ENCODE results near the gene ODF2L.

The ODF2L gene

GRCh38 chr1:86324130-86324822 is 71.8 kb downstream of the ODF2L start:
- no peak for TF ChIP-seq Cebpa-rat (IDR thresholded peaks at IDR 0.05)
- no peaks in the 10 kb centered on the region for H3K9me3 ChIP-seq
- H3K27me3 ChIP-seq = no peaks in the 10 kb centered on the region
- H3K4me2 ChIP-seq = no peak overlapping the region
- no peaks in the 10 kb centered on the region for H3K4me1 ChIP-seq
- H4K20me1 ChIP-seq = no peaks in the 10 kb centered on the region
- no peak overlapping the region for H3K9ac ChIP-seq
- no peaks in the 10 kb centered on the region for H3K36me3 ChIP-seq
- no peak overlapping the region for H3K27ac ChIP-seq
- H3K4me3 ChIP-seq = no peak overlapping the region

- no peaks in the 10 kb centered on the region for H4K20me1 ChIP-seq
- no peaks in the 10 kb centered on the region for H3K9me3 ChIP-seq
- H3K27ac ChIP-seq = no peak overlapping the region
- H3K27me3 ChIP-seq = no peaks in the 10 kb centered on the region
- no peak overlapping the region for H3K4me3 ChIP-seq
- no peak overlapping the region for H3K4me2 ChIP-seq
- no peak overlapping the region for H3K9ac ChIP-seq
- H3K36me3 ChIP-seq = no peaks in the 10 kb centered on the region
- H3K4me1 ChIP-seq = no peaks in the 10 kb centered on the region
- TF ChIP-seq Cebpa-rat (IDR thresholded peaks at IDR 0.05) = no peak
Measured at GRCh38 chr1:86322241-86322640, 73.9 kb downstream of the ODF2L start.

- Histone ChIP-seq H3K27ac (no peak overlapping the region), H3K27me3 (no peaks in the 10 kb centered on the region), H3K9me3 (no peaks in the 10 kb centered on the region), H3K9ac (no peak overlapping the region), H4K20me1 (no peaks in the 10 kb centered on the region), H3K4me1 (no peaks in the 10 kb centered on the region), H3K4me3 (no peak overlapping the region), H3K36me3 (no peaks in the 10 kb centered on the region), H3K4me2 (no peak overlapping the region)
- no peak for TF ChIP-seq Cebpa-rat (IDR thresholded peaks at IDR 0.05)
Measured at GRCh38 chr1:86318436-86318835, 77.7 kb downstream of the ODF2L start.

- H3K27me3 ChIP-seq = no peaks in the 10 kb centered on the region
- H3K4me3 ChIP-seq = no peak overlapping the region
- no peaks in the 10 kb centered on the region for H3K36me3 ChIP-seq
- H3K9me3 ChIP-seq = no peaks in the 10 kb centered on the region
- no peak for TF ChIP-seq Cebpa-rat (IDR thresholded peaks at IDR 0.05)
- H3K27ac ChIP-seq = no peak overlapping the region
- no peaks in the 10 kb centered on the region for H3K4me1 ChIP-seq
- H3K9ac ChIP-seq = no peak overlapping the region
- H4K20me1 ChIP-seq = no peaks in the 10 kb centered on the region
- no peak overlapping the region for H3K4me2 ChIP-seq
Measured at GRCh38 chr1:86317926-86318325, 78.2 kb downstream of the ODF2L start.

GRCh38 chr1:86305731-86306130 is 90.4 kb downstream of the ODF2L start:
- Histone ChIP-seq H3K27ac (no peak overlapping the region), H3K36me3 (no peaks in the 10 kb centered on the region), H3K9me3 (no peaks in the 10 kb centered on the region), H3K27me3 (no peaks in the 10 kb centered on the region), H4K20me1 (no peaks in the 10 kb centered on the region), H3K4me2 (no peak overlapping the region), H3K4me1 (no peaks in the 10 kb centered on the region), H3K4me3 (no peak overlapping the region), H3K9ac (no peak overlapping the region)
- TF ChIP-seq Cebpa-rat (IDR thresholded peaks at IDR 0.05) = no peak

- H3K4me2 ChIP-seq = no peak overlapping the region
- no peak overlapping the region for H3K4me3 ChIP-seq
- H3K9me3 ChIP-seq = no peaks in the 10 kb centered on the region
- no peak overlapping the region for H3K27ac ChIP-seq
- H3K9ac ChIP-seq = no peak overlapping the region
- H3K36me3 ChIP-seq = no peaks in the 10 kb centered on the region
- no peak for TF ChIP-seq Cebpa-rat (IDR thresholded peaks at IDR 0.05)
- no peaks in the 10 kb centered on the region for H4K20me1 ChIP-seq
- H3K4me1 ChIP-seq = no peaks in the 10 kb centered on the region
- H3K27me3 ChIP-seq = no peaks in the 10 kb centered on the region
Measured at GRCh38 chr1:86303041-86303690, 93.0 kb downstream of the ODF2L start.
